Mononuclear cell (primary cell): ENCODE data around the gene PRRX1. TPM values are rescaled to one million over a fixed set of nuclear protein-coding genes. Genes with fewer than 3 reads are reported as not detected.

ENCODE experiments used
- H3K27me3 ChIP-seq: 2 replicates; pipeline ENCODE4 v1.6.0; 2011; ENCODE audit warnings: low read length, control low read depth; ENCODE audit not compliant: insufficient read depth
- H3K4me1 ChIP-seq: 2 replicates; pipeline ENCODE4 v1.5.1; 2011; ENCODE audit warnings: mild to moderate bottlenecking, low read length, control low read depth; ENCODE audit not compliant: insufficient read depth
- H3K4me3 ChIP-seq: 2 replicates; pipeline ENCODE4 v1.5.1; 2011; ENCODE audit warnings: mild to moderate bottlenecking, low read length, moderate library complexity
- H3K9me3 ChIP-seq: 2 replicates; pipeline ENCODE4 v1.5.1; 2011; ENCODE audit warnings: low read depth, mild to moderate bottlenecking, control low read depth, low read length
- total RNA-seq: library from RNA; depleted of rRNA; stranded (reverse); fragments of >200 nt; gene quantifications from one replicate; pipeline ENCODE4 v1.2.3, GENCODE V29; 2012

The PRRX1 gene
- total RNA-seq, 1 donor, result not detected

GRCh38 chr1:170694172-170694926, 30.4 kb downstream of the PRRX1 start:
- no peaks in the 10 kb centered on the region for H3K4me1 ChIP-seq
- no peak overlapping the region for H3K4me3 ChIP-seq
- H3K27me3 ChIP-seq, result peaks cover 7% of the 10 kb centered on the region
- H3K9me3 ChIP-seq, result no peaks in the 10 kb centered on the region

- no peaks in the 10 kb centered on the region for H3K9me3 ChIP-seq
- no peak overlapping the region for H3K4me3 ChIP-seq
- H3K4me1 ChIP-seq, result no peaks in the 10 kb centered on the region
- H3K27me3 ChIP-seq, result peaks cover 7% of the 10 kb centered on the region
Measured at GRCh38 chr1:170695955-170696590, 32.1 kb downstream of the PRRX1 start.

GRCh38 chr1:170696591-170697290, 32.8 kb downstream of the PRRX1 start:
- Histone ChIP-seq H3K27me3 (peaks cover 4% of the 10 kb centered on the region), H3K4me3 (no peak overlapping the region), H3K9me3 (no peaks in the 10 kb centered on the region), H3K4me1 (no peaks in the 10 kb centered on the region)

- H3K9me3 ChIP-seq, result no peaks in the 10 kb centered on the region
- H3K27me3 ChIP-seq, result peaks cover 4% of the 10 kb centered on the region
- no peaks in the 10 kb centered on the region for H3K4me1 ChIP-seq
- H3K4me3 ChIP-seq, result no peak overlapping the region
Measured at GRCh38 chr1:170697316-170697715, 33.4 kb downstream of the PRRX1 start.

- Histone ChIP-seq H3K4me3 (no peak overlapping the region), H3K4me1 (no peaks in the 10 kb centered on the region), H3K9me3 (no peaks in the 10 kb centered on the region), H3K27me3 (no peaks in the 10 kb centered on the region)
Measured at GRCh38 chr1:170698301-170699275, 34.7 kb downstream of the PRRX1 start.

- Histone ChIP-seq H3K9me3 (no peaks in the 10 kb centered on the region), H3K4me1 (no peaks in the 10 kb centered on the region), H3K4me3 (no peak overlapping the region), H3K27me3 (no peaks in the 10 kb centered on the region)
Measured at GRCh38 chr1:170699696-170700095, 35.8 kb downstream of the PRRX1 start.

- no peaks in the 10 kb centered on the region for H3K9me3 ChIP-seq
- no peaks in the 10 kb centered on the region for H3K4me1 ChIP-seq
- no peak overlapping the region for H3K4me3 ChIP-seq
Measured at GRCh38 chr1:170700842-170701615, 37.1 kb downstream of the PRRX1 start.

GRCh38 chr1:170701962-170702361, 38.0 kb downstream of the PRRX1 start:
- no peaks in the 10 kb centered on the region for H3K9me3 ChIP-seq
- no peaks in the 10 kb centered on the region for H3K27me3 ChIP-seq
- no peaks in the 10 kb centered on the region for H3K4me1 ChIP-seq
- H3K4me3 ChIP-seq, result no peak overlapping the region

More at GRCh38 chr1:170700842-170701615, 37.1 kb downstream of the PRRX1 start:
- no peaks in the 10 kb centered on the region for H3K27me3 ChIP-seq

- H3K27me3 ChIP-seq, result no peaks in the 10 kb centered on the region
- H3K4me1 ChIP-seq, result no peaks in the 10 kb centered on the region
- no peaks in the 10 kb centered on the region for H3K9me3 ChIP-seq
- H3K4me3 ChIP-seq, result no peak overlapping the region
Measured at GRCh38 chr1:170703591-170703990, 39.7 kb downstream of the PRRX1 start.

- Histone ChIP-seq H3K9me3 (no peaks in the 10 kb centered on the region), H3K27me3 (no peaks in the 10 kb centered on the region), H3K4me3 (no peak overlapping the region), H3K4me1 (no peaks in the 10 kb centered on the region)
Measured at GRCh38 chr1:170704256-170704655, 40.3 kb downstream of the PRRX1 start.

GRCh38 chr1:170705981-170706380, 42.0 kb downstream of the PRRX1 start:
- Histone ChIP-seq H3K4me1 (no peaks in the 10 kb centered on the region), H3K27me3 (no peaks in the 10 kb centered on the region), H3K4me3 (no peak overlapping the region), H3K9me3 (no peaks in the 10 kb centered on the region)

- no peaks in the 10 kb centered on the region for H3K9me3 ChIP-seq
- no peaks in the 10 kb centered on the region for H3K4me1 ChIP-seq
- no peaks in the 10 kb centered on the region for H3K27me3 ChIP-seq
- no peak overlapping the region for H3K4me3 ChIP-seq
Measured at GRCh38 chr1:170707117-170707516, 43.2 kb downstream of the PRRX1 start.

GRCh38 chr1:170707959-170708655, 44.2 kb downstream of the PRRX1 start:
- no peaks in the 10 kb centered on the region for H3K27me3 ChIP-seq

More at GRCh38 chr1:170707959-170708655, 44.2 kb downstream of the PRRX1 start:
- Histone ChIP-seq H3K4me3 (no peak overlapping the region), H3K4me1 (no peaks in the 10 kb centered on the region), H3K9me3 (no peaks in the 10 kb centered on the region)
